HepG2 (cell line): Measurements from ENCODE around the gene ARHGEF40. TPM values are rescaled to one million over a fixed set of nuclear protein-coding genes. Genes with fewer than 3 reads are reported as not detected.

Experiments
- ATAC-seq: fragments of 200-7000 bp; cut with Tn5 transposase; 3 replicates; pipeline ENCODE4 v1.9.1; 2020; ENCODE audit warnings: mild to moderate bottlenecking, moderate library complexity
- BruUV-seq: library from RNA; stranded (reverse); fragments of 400-500 nt; replicated peaks from 2 replicates; lab custom pipeline; 2021; lab: Mats Ljungman, UMichigan
- CTCF ChIA-PET: fragments of 300-600 bp; formaldehyde crosslinking; extraction: SDS; loops from one replicate; lab custom pipeline; 2021; ENCODE audit warnings: low total read pairs, inconsistent platforms, low intra/inter-chr PET ratio; lab: Yijun Ruan, JAX
- POLR2A ChIA-PET: fragments of 350-600 bp; sonication (Branson Sonifier 250); formaldehyde crosslinking; loops from one replicate; lab custom pipeline; 2020; ENCODE audit warnings: antibody characterized with exemption, inconsistent platforms; lab: Yijun Ruan, JAX
- DNase-seq: peaks from one replicate; pipeline ENCODE4 v3.0.0-alpha.2; 2015; ENCODE audit warnings: low spot score
- FAIRE-seq: peaks from 3 replicates; lab custom pipeline; 2011; peaks lifted over from hg19 to GRCh38; lab: Jason Lieb, UNC
- H2AFZ ChIP-seq: one replicate; pipeline ENCODE4 v1.6.1; 2011; ENCODE audit warnings: low read length, inconsistent platforms
- H3K27ac ChIP-seq: fragments of 300-600 bp; 3 replicates; pipeline ENCODE4 v1.8.0; 2011; ENCODE audit warnings: mixed run types, mild to moderate bottlenecking, mixed read lengths, low read length, inconsistent platforms; ENCODE audit not compliant: insufficient read depth; ENCODE audit errors: extremely low read length
- H3K27me3 ChIP-seq, 2 experiments: fragments of 200-600 bp in 1 of 2; 2 replicates in 1 of 2; 3 replicates in 1 of 2; pipeline versions ENCODE4 v1.6.0 to v1.8.0; 2011; ENCODE audit warnings: low read length in 2 of 2, mild to moderate bottlenecking in 2 of 2, moderate library complexity in 2 of 2, inconsistent platforms in 1 of 2; ENCODE audit not compliant: insufficient read depth in 2 of 2, control insufficient read depth in 1 of 2
- H3K36me3 ChIP-seq, 2 experiments: fragments of 200-600 bp in 1 of 2; replicated peaks in 1 of 2; 2 replicates in 1 of 2; 3 replicates in 1 of 2; pipeline versions ENCODE4 v1.5.1 to v1.8.0; 2011; ENCODE audit warnings: low read length in 2 of 2, inconsistent platforms in 1 of 2; ENCODE audit not compliant: insufficient read depth in 2 of 2, control insufficient read depth in 1 of 2
- H3K4me1 ChIP-seq: 2 replicates; pipeline ENCODE4 v1.5.1; 2012; ENCODE audit warnings: low read length, inconsistent platforms; ENCODE audit not compliant: insufficient read depth
- H3K4me2 ChIP-seq: 2 replicates; pipeline ENCODE4 v1.6.0; 2011; ENCODE audit warnings: low read depth, low read length, inconsistent platforms
- H3K4me3 ChIP-seq, 3 experiments: fragments of 200-600 bp in 1 of 3; sonication (generic), shearing (Covaris generic) in 1 of 3; replicated peaks in 1 of 3; 2 replicates each; pipeline ENCODE4 v1.5.1; 2011 to 2016; ENCODE audit warnings: low read length in 3 of 3, inconsistent platforms in 2 of 3, low read depth in 2 of 3, mild to moderate bottlenecking in 2 of 3, control low read depth in 1 of 3, mixed read lengths in 1 of 3; ENCODE audit not compliant: insufficient read depth in 1 of 3
- H3K79me2 ChIP-seq: one replicate; pipeline ENCODE4 v1.6.1; 2011; ENCODE audit warnings: low read length, inconsistent platforms; ENCODE audit not compliant: insufficient read depth
- H3K9ac ChIP-seq: 2 replicates; pipeline ENCODE4 v1.6.0; 2011; ENCODE audit warnings: mild to moderate bottlenecking, low read depth, low read length, inconsistent platforms; ENCODE audit not compliant: insufficient read depth
- H3K9me3 ChIP-seq: 2 replicates; pipeline ENCODE4 v1.5.1; 2012; ENCODE audit warnings: mild to moderate bottlenecking, low read length
- H4K20me1 ChIP-seq: 2 replicates; pipeline ENCODE4 v1.6.0; 2011; ENCODE audit warnings: inconsistent platforms, mild to moderate bottlenecking, low read length, moderate library complexity; ENCODE audit not compliant: insufficient read depth
- DMTF1 ChIP-seq: sonication (generic); formaldehyde crosslinking; IDR thresholded peaks from 2 replicates; pipeline ENCODE4 v1.4.0; 2020; ENCODE audit warnings: mild to moderate bottlenecking, missing genetic modification reagents
- GTF2F1 ChIP-seq: fragments of 150-350 bp; IDR thresholded peaks from 2 replicates; pipeline ENCODE4 v1.6.1; 2014; ENCODE audit warnings: low read length
- MAZ ChIP-seq, 2 experiments: sonication (generic) in 1 of 2; formaldehyde crosslinking in 1 of 2; IDR thresholded peaks; 2 replicates each; pipeline versions ENCODE4 v1.5.0 to v1.6.1; 2012 to 2020; ENCODE audit warnings: low read depth in 2 of 2, mild to moderate bottlenecking in 2 of 2, borderline replicate concordance in 1 of 2, improper control_type of control experiment in 1 of 2, low read length in 1 of 2, missing genetic modification reagents in 1 of 2, moderate library complexity in 1 of 2
- NONO ChIP-seq, 2 experiments: fragments of 450-650 bp in 1 of 2; sonication (generic) in 1 of 2; formaldehyde crosslinking in 1 of 2; IDR thresholded peaks in 1 of 2; conservative IDR thresholded peaks in 1 of 2; 2 replicates each; pipeline versions ENCODE4 v1.6.1 to v1.8.0; 2017 to 2022; ENCODE audit warnings: mild to moderate bottlenecking in 1 of 2, missing genetic modification reagents in 1 of 2, moderate library complexity in 1 of 2
- SAP130 ChIP-seq: IDR thresholded peaks from 2 replicates; pipeline ENCODE4 v1.6.1; 2016; ENCODE audit warnings: low read depth
- SKIL ChIP-seq: sonication (generic); formaldehyde crosslinking; IDR thresholded peaks from 2 replicates; pipeline ENCODE4 v1.8.0; 2022; ENCODE audit warnings: missing genetic modification reagents, mild to moderate bottlenecking, moderate library complexity, borderline replicate concordance
- TOPORS ChIP-seq: sonication (generic); formaldehyde crosslinking; IDR thresholded peaks from 2 replicates; pipeline ENCODE4 v1.8.0; 2023; ENCODE audit warnings: mild to moderate bottlenecking, missing genetic modification reagents
- UBTF ChIP-seq: sonication (generic); formaldehyde crosslinking; IDR thresholded peaks from 2 replicates; pipeline ENCODE4 v1.4.0; 2020; ENCODE audit warnings: mild to moderate bottlenecking, missing genetic modification reagents
- ZBTB25 ChIP-seq: IDR thresholded peaks from 2 replicates; pipeline ENCODE4 v1.6.1; 2018; ENCODE audit warnings: missing genetic modification reagents
- WGBS: methylation state at CpG from one replicate; pipeline ENCODE4 v1.1.6; 2017; ENCODE audit warnings: low lambda C conversion rate; 5-methylcytosine and 5-hydroxymethylcytosine counted together
- in situ Hi-C: cut with HindIII; loops from 2 replicates; pipeline ENCODE4 v1.10.0; 2017; ENCODE audit warnings: low pct_unique_long_range_greater_than_20kb; ENCODE audit not compliant: extremely low pct_ligation_motif_present
- intact Hi-C: fragments of 100-400 bp; cut with micrococcal nuclease; formaldehyde crosslinking; loops from one replicate; pipeline ENCODE4 v1.10.0; 2022; ENCODE audit not compliant: unreplicated experiment
- polyA plus RNA-seq, 8 experiments: library from polyadenylated mRNA; depleted of rRNA in 3 of 8; stranded (reverse) in 7 of 8; unstranded in 1 of 8; fragments of >200 nt; fragmentation: Illumina TruSeq in 4 of 8; extraction: Trizol in 4 of 8; gene quantifications; 2 replicates each; pipeline versions ENCODE4 v1.2.1 to v1.2.3, GENCODE V29; 2011 to 2016; ENCODE audit warnings: low read depth in 4 of 8, missing spikeins in 1 of 8, mixed read lengths in 1 of 8; ENCODE audit not compliant: insufficient read depth in 1 of 8
- total RNA-seq, 5 experiments: library from RNA; depleted of rRNA; stranded (reverse); fragments of >200 nt; fragmentation: Illumina TruSeq; extraction: Trizol; gene quantifications; 2 replicates each; pipeline ENCODE4 v1.2.3, GENCODE V29; 2016; ENCODE audit warnings: low read depth in 1 of 5

The ARHGEF40 gene
- total and polyA plus RNA-seq, 2 of the 13 experiments (the other 11 are each of a cell fraction or from before 2014, with no cell fraction given) = 28.1 to 78.1 TPM

- peak; percentile 30 for ATAC-seq
- Histone ChIP-seq H3K36me3 (peaks cover 3 to 12% of the 10 kb centered on the region in 2 experiments), H3K27ac (peak overlapping the region; percentile 70), H3K9ac (peak overlapping the region; percentile 77), H3K4me3 (peak overlapping the region; percentile 67 to 71 (median 68)), H2AFZ (no peak overlapping the region), H3K9me3 (no peaks in the 10 kb centered on the region), H3K4me1 (peaks cover 76% of the 10 kb centered on the region), H3K4me2 (peak overlapping the region; percentile 94), H4K20me1 (peaks cover 8% of the 10 kb centered on the region; the same call in 1 of the 2 replicates), H3K27me3 (no peaks in the 10 kb centered on the region; a peak in 1 of 5 replicates), H3K79me2 (peaks cover 34% of the 10 kb centered on the region)
- CTCF ChIA-PET = interaction anchor here (6.3 to 12.2 kb wide), 2 partner anchors 8 to 29 kb away, joined by 135 to 320 read pairs; partner anchors contain the start of gene ARHGEF40
- intact Hi-C loops = no loop called here
- WGBS = 3% methylated on average over 19 of the region's 19 CpGs
- DNase-seq = no peak
- FAIRE-seq = no peak
- in situ Hi-C loops = no loop called here
- no TSS peak for BruUV-seq
- POLR2A ChIA-PET = interaction anchor here (1.0 to 7.8 kb wide), 19 partner anchors 6 to 484 kb away, joined by 3 to 91 read pairs (median 6); partner anchors contain the start of genes ARHGEF40, CHD8 and NDRG2
- no peak for TF ChIP-seq SKIL (CRISPR knock-in tag)
- no peak for TF ChIP-seq TOPORS (CRISPR knock-in tag)
- TF ChIP-seq UBTF (CRISPR knock-in tag) = 0 out of 2 replicates have a peak, but pooled peaks have one; percentile 30
- TF ChIP-seq DMTF1 (CRISPR knock-in tag) = no peak
- TF ChIP-seq SAP130 = peak; percentile 32; the same call in 1 of the 2 replicates
- no peak for TF ChIP-seq MAZ (IDR thresholded peaks at IDR 0.05; ENCODE audit: borderline replicate concordance, low read depth, low read length)
- TF ChIP-seq MAZ (CRISPR knock-in tag; IDR thresholded peaks at IDR 0.05; ENCODE audit: low read depth) = peak; percentile 53; the same call in 1 of the 2 replicates
- no peak for TF ChIP-seq GTF2F1
- 0 out of 2 replicates have a peak, but pooled peaks have one; percentile 20 for TF ChIP-seq ZBTB25 (CRISPR knock-in tag)
- no peak for TF ChIP-seq NONO (IDR thresholded peaks at IDR 0.05)
- 0 out of 2 replicates have a peak, but pooled peaks have one; percentile 29 for TF ChIP-seq NONO (CRISPR knock-in tag; conservative IDR thresholded peaks at IDR 0.05)
Measured at GRCh38 chr14:21097636-21098075, 27.6 kb downstream of the ARHGEF40 start.
